Gastroesophageal sphincter (tissue), 4 donors: ENCODE data around the gene HBA2. TPM values are rescaled to one million over a fixed set of nuclear protein-coding genes. Genes with fewer than 3 reads are reported as not detected.

Experiments
- ATAC-seq: fragments of 150-250 bp; one replicate; pipeline ENCODE4 v1.9.1; 2016; ENCODE audit warnings: mild to moderate bottlenecking, moderate library complexity
- H3K27ac ChIP-seq, 4 donors: fragments of 200-600 bp; sonication (generic) in 3 of 4; 1 replicate in 3 of 4; 2 replicates in 1 of 4; pipeline ENCODE4 v1.5.1; 2016 to 2019
- H3K27me3 ChIP-seq: fragments of 200-600 bp; sonication (generic); one replicate; pipeline ENCODE4 v1.5.1; 2019
- H3K36me3 ChIP-seq, 2 donors: fragments of 200-600 bp; sonication (generic); one replicate each; pipeline ENCODE4 v1.5.1; 2019; ENCODE audit warnings: control low read depth in 1 of 2
- H3K4me1 ChIP-seq, 3 donors: fragments of 200-600 bp; sonication (generic); 1 replicate in 2 of 3; 2 replicates in 1 of 3; pipeline ENCODE4 v1.5.1; 2016 to 2019; ENCODE audit warnings: control low read depth in 2 of 3
- H3K4me3 ChIP-seq, 2 donors: fragments of 200-600 bp; sonication (generic); one replicate each; pipeline ENCODE4 v1.5.1; 2019; ENCODE audit warnings: mild to moderate bottlenecking in 1 of 2, moderate library complexity in 1 of 2
- H3K9me3 ChIP-seq, 3 donors: fragments of 200-600 bp; sonication (generic); one replicate each; pipeline ENCODE4 v1.5.1; 2017 to 2019; ENCODE audit warnings: control low read depth in 2 of 3
- CTCF ChIP-seq, 4 experiments: fragments of 200-600 bp in 2 of 4; fragments of 450-650 bp in 2 of 4; sonication (generic) in 1 of 4; IDR thresholded peaks; one replicate each; pipeline ENCODE4 v1.5.1; 2017 to 2019; ENCODE audit warnings: antibody characterized with exemption in 4 of 4, mild to moderate bottlenecking in 2 of 4, moderate library complexity in 2 of 4
- EP300 ChIP-seq: sonication (generic); formaldehyde crosslinking; IDR thresholded peaks from one replicate; pipeline ENCODE4 v1.6.1; 2017; ENCODE audit warnings: antibody characterized with exemption, mild to moderate bottlenecking
- POLR2A ChIP-seq, 2 donors: fragments of 450-650 bp; IDR thresholded peaks; one replicate each; pipeline ENCODE4 v1.6.1; 2017; ENCODE audit warnings: antibody characterized with exemption in 2 of 2, mild to moderate bottlenecking in 2 of 2, moderate library complexity in 1 of 2
- POLR2AphosphoS5 ChIP-seq: sonication (generic); formaldehyde crosslinking; IDR thresholded peaks from one replicate; pipeline ENCODE4 v1.6.1; 2017; ENCODE audit warnings: antibody characterized with exemption
- WGBS, 2 donors: methylation state at CpG; one replicate each; pipeline ENCODE4 v1.1.5; 2018; ENCODE audit warnings: low coverage in 1 of 2; 5-methylcytosine and 5-hydroxymethylcytosine counted together
- total RNA-seq, 4 donors: library from RNA; depleted of rRNA; stranded (reverse); fragments of >200 nt; gene quantifications; one replicate each; pipeline ENCODE4 v1.1.0, GENCODE V29; 2016

The HBA2 gene
- total RNA-seq, 4 donors from 2014 or later = 40.9 to 72.6 (median 57.7) TPM; not detected in 1

GRCh38 chr16:178668-179015 is 6.0 kb downstream of the HBA2 start:
- no peak for ATAC-seq
- Histone ChIP-seq H3K9me3 (no peaks in the 10 kb centered on the region), H3K4me3 (no peak overlapping the region), H3K27me3 (peaks cover 69% of the 10 kb centered on the region), H3K4me1 (peaks cover 7 to 33% (median 17%) of the 10 kb centered on the region in 3 donors), H3K27ac (no peak overlapping the region), H3K36me3 (no peaks in the 10 kb centered on the region)
- TF ChIP-seq EP300 (no peak), POLR2AphosphoS5 (no peak), POLR2A (IDR thresholded peaks at IDR 0.05) (no peak)
- 82 to 86% methylated on average over 10 to 11 of the region's 11 CpGs for WGBS, 2 donors

DNA sequence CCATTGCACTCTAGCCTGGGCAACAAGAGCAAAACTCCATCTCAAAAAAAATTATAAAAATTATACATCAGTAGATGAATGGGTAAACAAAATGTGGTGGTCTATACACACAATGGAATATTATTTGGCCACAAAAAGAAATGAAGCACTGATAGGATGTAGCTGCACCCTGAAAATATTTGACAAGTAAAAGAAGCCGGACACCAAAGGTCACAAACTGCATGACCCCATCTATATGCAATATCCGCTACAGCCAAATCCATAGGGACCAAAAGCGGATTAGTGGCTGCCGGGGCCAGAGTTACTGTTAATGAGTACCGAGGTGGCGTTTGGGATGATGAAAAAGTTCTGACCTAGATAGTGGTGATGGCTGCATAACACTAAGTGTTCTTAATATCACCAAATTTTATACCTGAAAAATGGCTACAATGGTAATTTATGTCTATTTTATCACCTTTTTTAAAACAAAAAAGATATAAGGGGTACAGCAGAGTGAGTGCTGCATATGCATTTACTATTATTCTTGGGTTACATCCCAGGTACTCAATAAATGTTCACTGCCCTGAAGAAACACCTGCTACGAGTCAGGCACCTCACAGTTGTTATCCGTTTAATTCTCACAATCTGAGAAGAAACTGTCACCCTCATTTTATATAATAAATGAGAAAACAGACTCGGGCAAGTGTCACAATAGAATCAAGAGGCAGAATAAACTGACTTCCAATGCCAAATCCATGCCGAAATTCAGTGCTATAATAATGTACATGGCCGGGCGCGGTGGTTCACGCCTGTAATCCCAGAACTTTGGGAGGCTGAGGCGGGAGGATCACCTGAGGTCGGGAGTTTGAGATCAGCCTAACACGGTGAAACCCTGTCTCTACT is 6.8 kb downstream of the HBA2 start:
- no peaks in the 10 kb centered on the region for H3K36me3 ChIP-seq

DNA sequence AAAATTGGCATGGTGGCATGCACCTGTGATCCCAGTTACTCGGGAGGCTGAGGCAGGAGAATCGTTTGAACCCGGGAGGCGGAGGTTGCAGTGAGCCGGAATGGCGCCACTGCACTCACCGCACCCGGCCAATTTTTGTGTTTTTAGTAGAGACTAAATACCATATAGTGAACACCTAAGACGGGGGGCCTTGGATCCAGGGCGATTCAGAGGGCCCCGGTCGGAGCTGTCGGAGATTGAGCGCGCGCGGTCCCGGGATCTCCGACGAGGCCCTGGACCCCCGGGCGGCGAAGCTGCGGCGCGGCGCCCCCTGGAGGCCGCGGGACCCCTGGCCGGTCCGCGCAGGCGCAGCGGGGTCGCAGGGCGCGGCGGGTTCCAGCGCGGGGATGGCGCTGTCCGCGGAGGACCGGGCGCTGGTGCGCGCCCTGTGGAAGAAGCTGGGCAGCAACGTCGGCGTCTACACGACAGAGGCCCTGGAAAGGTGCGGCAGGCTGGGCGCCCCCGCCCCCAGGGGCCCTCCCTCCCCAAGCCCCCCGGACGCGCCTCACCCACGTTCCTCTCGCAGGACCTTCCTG is 7.5 kb downstream of the HBA2 start, which contains the start of gene HBQ1:
TSS of gene HBQ1 (plus strand) at position 359 of the 575 bp plus-strand sequence. CDS start at position 387, 28 bp downstream.
- ATAC-seq = no peak
- peaks cover 56% of the 10 kb centered on the region for H3K27me3 ChIP-seq

More for the DNA sequence above, 6.8 kb downstream of the HBA2 start:
- ATAC-seq = no peak
- TF ChIP-seq POLR2AphosphoS5 (no peak), CTCF (IDR thresholded peaks at IDR 0.05) (no peak), POLR2A (IDR thresholded peaks at IDR 0.05) (no peak), EP300 (no peak)
- peaks cover 7 to 33% (median 17%) of the 10 kb centered on the region in 3 donors for H3K4me1 ChIP-seq
- H3K9me3 ChIP-seq = no peaks in the 10 kb centered on the region
- no peak overlapping the region for H3K27ac ChIP-seq
- WGBS, 2 donors = 67 to 71% methylated on average over 11 to 12 of the region's 17 CpGs
- no peak overlapping the region for H3K4me3 ChIP-seq
- peaks cover 63% of the 10 kb centered on the region for H3K27me3 ChIP-seq

GRCh38 chr16:180681-181564 is 8.2 kb downstream of the HBA2 start:
- peak overlapping the region in 1 of 2 donors; percentile 36 for H3K4me3 ChIP-seq
- ATAC-seq = peak; percentile 79
- 30% methylated on average over 2 of the region's 89 CpGs; no CpG with 5 or more reads in 1 of the 2 donors for WGBS, 2 donors
- TF ChIP-seq EP300 = no peak
- TF ChIP-seq POLR2A (IDR thresholded peaks at IDR 0.05) = no peak
- TF ChIP-seq POLR2AphosphoS5 = no peak
- TF ChIP-seq CTCF (IDR thresholded peaks at IDR 0.05) = no peak
- H3K27ac ChIP-seq = no peak overlapping the region
- peaks cover 7 to 30% (median 17%) of the 10 kb centered on the region in 3 donors for H3K4me1 ChIP-seq
- no peaks in the 10 kb centered on the region for H3K9me3 ChIP-seq
- peaks cover 49% of the 10 kb centered on the region for H3K27me3 ChIP-seq
- H3K36me3 ChIP-seq = no peaks in the 10 kb centered on the region

More for the DNA sequence above, 7.5 kb downstream of the HBA2 start, which contains the start of gene HBQ1:
- Histone ChIP-seq H3K4me1 (peaks cover 7 to 33% (median 17%) of the 10 kb centered on the region in 3 donors), H3K27ac (no peak within 1 kb of the TSS), H3K36me3 (no peaks in the 10 kb centered on the region), H3K4me3 (peak within 1 kb of the TSS in 1 of 2 donors; percentile 36), H3K9me3 (no peaks in the 10 kb centered on the region)
- 25 to 32% methylated on average over 10 of the region's 59 CpGs for WGBS, 2 donors
- TF ChIP-seq CTCF (IDR thresholded peaks at IDR 0.05) (peak in 3 of 4 experiments; percentile 14 to 40 (median 17)), POLR2AphosphoS5 (no peak)

- peaks cover 7 to 27% (median 17%) of the 10 kb centered on the region in 3 donors for H3K4me1 ChIP-seq
- no peak for ATAC-seq
- H3K9me3 ChIP-seq = no peaks in the 10 kb centered on the region
- TF ChIP-seq POLR2AphosphoS5 = no peak
- no peak for TF ChIP-seq POLR2A (IDR thresholded peaks at IDR 0.05)
- TF ChIP-seq CTCF (IDR thresholded peaks at IDR 0.05) = peak in 3 of 4 experiments; percentile 92 to 98 (median 96)
- TF ChIP-seq EP300 = no peak
- peaks cover 46% of the 10 kb centered on the region for H3K27me3 ChIP-seq
- H3K36me3 ChIP-seq = no peaks in the 10 kb centered on the region
- no peak overlapping the region for H3K27ac ChIP-seq
- peak overlapping the region in 1 of 2 donors; percentile 36 for H3K4me3 ChIP-seq
- WGBS, 2 donors = no CpG with 5 or more reads among the region's 22 CpGs
Measured at GRCh38 chr16:181565-182021, 8.9 kb downstream of the HBA2 start.
